Adrenal gland (tissue), 5 donors: ENCODE results near the gene SCN1A.

ENCODE experiments used
- CTCF ChIP-seq, 6 experiments: fragments of 450-650 bp in 4 of 6; fragments of 200-600 bp in 2 of 6; sonication (generic) in 1 of 6; IDR thresholded peaks; 1 replicate in 5 of 6; 2 replicates in 1 of 6; pipeline versions ENCODE4 v1.5.1 to v1.8.0; 2016 to 2021; ENCODE audit warnings: antibody characterized with exemption in 6 of 6, mild to moderate bottlenecking in 2 of 6, moderate library complexity in 1 of 6
- POLR2A ChIP-seq, 2 donors: fragments of 450-650 bp; IDR thresholded peaks; one replicate each; pipeline ENCODE4 v1.6.1; 2017; ENCODE audit warnings: antibody characterized with exemption in 2 of 2, mild to moderate bottlenecking in 2 of 2, moderate library complexity in 1 of 2
- donor health status: DM: no; HTN: no; CAD: no.

GRCh38 chr2:166091439-166091838 lies 36.4 kb downstream of the SCN1A start:
- TF ChIP-seq CTCF (IDR thresholded peaks at IDR 0.05): no peak
- no peak for TF ChIP-seq POLR2A (IDR thresholded peaks at IDR 0.05)
